Nucleus accumbens (tissue), 56 donors: ENCODE results near the gene SAMD7.
A peak's percentile ranks its signal among the peaks of the same experiment; 100 is the strongest.

ENCODE experiments used
- DNase-seq, 56 donors: peaks; one replicate each; lab custom pipeline; 2025; lab: John Stamatoyannopoulos, UW

SAMD7 gene

GRCh38 chr3:169907476-169907875 is 3.9 kb upstream of the SAMD7 start:
- no peak for DNase-seq

DNA sequence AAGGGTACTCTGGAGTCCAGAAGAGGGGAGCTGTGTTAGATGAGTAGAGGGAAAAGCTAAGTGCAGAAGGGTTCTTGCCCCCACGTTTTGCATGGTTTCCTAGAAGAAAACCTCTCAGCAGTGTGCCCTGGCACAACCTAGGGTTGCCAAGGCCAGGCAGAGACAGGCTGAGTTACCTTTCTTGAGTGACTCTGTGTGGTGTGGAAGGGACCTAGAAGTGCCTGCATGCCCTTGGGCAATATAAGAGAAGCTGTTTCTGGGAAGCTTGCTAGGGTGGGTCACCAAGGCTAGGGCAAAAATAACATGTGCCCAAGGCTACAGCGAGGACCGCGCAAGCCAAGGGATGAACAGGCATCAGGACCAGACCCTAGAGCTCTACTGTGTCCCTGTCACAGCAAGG is 3.4 kb upstream of the SAMD7 start:
- DNase-seq: no peak

GRCh38 chr3:169913323-169913722 is 2.0 kb downstream of the SAMD7 start:
- DNase-seq: no peak

GRCh38 chr3:169914321-169914720 is 2.9 kb downstream of the SAMD7 start:
- DNase-seq: no peak

- peak in 1 of 56 donors; percentile 22 for DNase-seq
Observed at GRCh38 chr3:169923189-169923588, 11.8 kb downstream of the SAMD7 start.

- no peak for DNase-seq
Observed at GRCh38 chr3:169923831-169924230, 12.5 kb downstream of the SAMD7 start.

DNA sequence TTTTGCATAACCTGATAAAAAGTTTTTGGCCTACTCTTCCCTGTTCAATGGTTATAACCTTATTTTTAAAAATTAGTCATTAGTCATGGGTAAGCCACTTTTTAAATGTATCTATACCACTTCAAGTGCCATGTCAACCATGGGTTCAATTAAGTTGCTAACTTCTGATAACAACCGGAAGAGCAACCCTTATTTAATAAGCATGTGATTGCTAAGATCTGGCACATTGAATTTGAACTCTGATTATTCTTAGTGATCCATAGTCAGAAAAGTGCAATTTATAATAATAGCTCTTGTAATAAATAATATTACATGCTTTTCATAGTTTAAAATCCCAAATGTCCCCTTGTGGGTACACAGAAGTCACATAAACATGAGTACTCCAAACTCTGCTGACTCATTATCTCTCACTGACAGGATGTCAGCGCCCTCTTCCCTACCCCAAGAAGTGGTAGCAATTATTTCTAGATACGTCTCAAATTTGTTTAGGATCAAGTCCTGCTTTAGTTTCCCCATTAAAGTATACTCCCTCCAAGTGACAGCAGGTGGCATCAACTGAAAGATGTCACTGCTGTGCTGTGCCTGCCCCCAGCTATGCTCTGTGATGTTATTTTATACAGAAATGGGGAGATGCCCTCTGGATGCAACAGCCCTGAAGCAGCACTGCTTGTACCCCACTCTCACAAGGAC is 18.6 kb downstream of the SAMD7 start:
- no peak for DNase-seq

DNA sequence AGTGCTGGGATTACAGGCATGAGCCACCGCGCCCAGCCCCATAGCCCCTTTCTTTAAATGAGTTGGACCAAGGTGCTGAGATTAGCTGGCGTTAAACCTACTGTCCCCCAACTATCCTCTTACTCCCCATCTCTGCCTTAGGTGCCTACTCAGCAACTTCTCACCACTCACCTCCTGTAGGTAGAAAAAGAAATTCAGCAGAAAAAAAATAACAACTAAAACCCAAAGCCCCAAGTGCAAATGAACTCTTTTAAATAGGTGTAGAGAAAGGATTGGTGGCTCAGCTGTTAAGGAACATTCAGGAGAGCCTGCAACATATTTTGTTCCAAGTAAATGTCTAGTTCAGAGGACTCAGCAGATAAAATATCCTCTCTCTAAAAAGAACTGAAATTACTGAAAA is 19.5 kb downstream of the SAMD7 start:
- DNase-seq: no peak

DNA sequence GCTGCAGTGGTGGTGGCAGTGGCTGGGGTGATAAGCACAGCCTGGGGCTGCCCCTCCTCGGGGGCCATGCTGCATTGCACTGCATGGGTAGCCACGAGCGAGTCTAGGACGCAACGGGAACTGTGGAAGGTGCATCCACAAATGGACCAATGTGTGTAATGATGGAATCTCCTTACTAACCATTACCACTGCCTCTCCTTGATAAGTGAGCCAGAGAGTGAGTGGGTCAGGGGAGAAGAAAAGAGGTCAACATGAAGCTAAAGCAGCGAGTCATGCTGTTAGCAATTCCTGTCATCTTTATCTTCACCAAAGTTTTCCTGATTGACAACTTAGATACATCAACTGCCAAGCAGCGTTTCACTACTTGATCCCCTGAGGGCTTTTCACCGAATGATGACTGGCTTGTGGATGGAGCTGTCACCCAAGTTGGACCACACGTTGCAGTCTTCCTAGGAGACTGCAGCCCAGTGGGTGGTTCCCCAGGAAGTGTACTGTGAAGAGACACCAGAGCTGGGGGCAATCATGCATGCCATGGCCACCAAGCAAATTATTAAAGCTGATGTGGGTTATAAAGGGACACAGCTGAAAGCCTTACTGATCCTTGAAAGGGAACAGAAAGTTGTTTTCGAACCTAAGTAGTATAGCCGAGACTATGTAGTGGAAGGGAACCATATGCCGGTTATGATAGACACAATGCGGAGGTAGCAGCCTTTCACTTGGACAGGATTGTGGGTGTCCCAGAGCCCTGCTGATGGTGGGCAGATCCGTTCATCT is 20.6 kb downstream of the SAMD7 start:
- DNase-seq: no peak

DNA sequence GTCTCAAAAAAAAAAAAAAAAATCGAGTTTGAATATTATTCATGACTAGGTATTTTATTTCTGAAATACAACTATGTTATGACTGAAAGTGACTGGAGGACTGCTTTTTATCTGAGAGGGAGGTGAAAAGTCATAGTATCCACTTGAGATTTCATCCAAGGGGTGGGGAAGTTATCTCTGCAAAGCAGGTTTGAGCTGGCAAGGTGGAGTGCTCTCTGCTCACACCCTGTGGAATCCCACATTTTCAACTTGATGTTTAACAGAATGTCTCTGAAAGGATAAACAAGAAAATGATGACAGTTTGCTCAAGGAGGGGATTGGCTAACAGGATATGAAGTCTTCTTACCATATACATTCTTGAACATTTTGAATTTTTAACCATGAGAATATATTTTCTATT is 27.9 kb downstream of the SAMD7 start:
- no peak for DNase-seq

DNA sequence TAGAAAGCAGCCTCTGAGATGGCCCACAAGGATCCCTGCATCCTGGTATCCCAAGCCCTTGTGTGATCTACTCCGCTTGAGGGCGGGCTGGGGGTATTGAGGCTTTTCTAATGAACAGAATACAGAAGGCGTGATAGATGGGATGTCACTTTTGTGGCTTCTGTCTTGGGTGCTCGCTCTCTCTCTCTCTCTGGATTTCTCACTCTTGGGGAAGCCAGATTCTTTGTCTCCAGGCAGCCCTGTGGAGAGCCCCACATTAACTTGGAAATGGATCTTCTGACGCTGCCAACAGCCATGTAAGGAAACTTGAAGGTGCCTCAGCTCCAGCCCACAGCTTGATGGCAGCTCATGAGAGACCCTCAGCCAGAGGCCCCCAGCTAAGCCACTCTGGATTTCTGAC is 28.4 kb downstream of the SAMD7 start:
- DNase-seq: no peak

DNA sequence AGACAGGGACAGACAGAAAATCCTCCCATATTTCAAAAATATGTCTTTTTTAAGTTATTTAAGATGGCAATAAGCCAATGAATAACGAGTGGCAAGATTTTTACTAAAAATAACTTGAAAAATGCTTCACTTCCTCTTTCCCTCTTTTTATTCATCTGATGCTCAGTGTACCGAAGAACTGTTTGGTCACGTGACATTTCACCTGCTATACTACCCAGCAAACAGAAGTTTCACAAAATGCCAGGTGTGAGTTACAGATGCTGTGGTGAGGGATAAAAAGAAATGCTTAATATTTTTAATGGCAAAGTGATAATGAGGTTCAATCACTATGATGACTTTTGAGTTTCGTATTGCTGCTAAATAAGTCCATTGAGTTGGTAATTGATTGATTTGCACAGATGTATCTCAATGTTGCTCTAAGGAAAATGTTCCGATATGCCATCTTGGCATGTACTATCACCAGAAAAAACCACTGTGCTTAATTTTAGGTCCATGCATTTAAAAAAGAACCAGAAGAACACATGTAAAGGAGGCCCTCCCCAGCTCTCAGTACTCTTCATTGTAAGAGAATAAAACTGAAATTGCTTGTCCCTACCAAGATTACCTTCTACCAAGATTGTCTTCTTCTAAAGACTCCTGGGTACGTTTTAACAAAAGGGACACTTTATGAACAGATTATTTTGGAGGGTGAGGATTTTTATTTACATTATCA is 29.3 kb downstream of the SAMD7 start:
- no peak for DNase-seq

GRCh38 chr3:169945313-169945712 is 33.9 kb downstream of the SAMD7 start:
- DNase-seq: no peak

GRCh38 chr3:169946336-169946735 is 35.0 kb downstream of the SAMD7 start:
- DNase-seq: no peak

DNA sequence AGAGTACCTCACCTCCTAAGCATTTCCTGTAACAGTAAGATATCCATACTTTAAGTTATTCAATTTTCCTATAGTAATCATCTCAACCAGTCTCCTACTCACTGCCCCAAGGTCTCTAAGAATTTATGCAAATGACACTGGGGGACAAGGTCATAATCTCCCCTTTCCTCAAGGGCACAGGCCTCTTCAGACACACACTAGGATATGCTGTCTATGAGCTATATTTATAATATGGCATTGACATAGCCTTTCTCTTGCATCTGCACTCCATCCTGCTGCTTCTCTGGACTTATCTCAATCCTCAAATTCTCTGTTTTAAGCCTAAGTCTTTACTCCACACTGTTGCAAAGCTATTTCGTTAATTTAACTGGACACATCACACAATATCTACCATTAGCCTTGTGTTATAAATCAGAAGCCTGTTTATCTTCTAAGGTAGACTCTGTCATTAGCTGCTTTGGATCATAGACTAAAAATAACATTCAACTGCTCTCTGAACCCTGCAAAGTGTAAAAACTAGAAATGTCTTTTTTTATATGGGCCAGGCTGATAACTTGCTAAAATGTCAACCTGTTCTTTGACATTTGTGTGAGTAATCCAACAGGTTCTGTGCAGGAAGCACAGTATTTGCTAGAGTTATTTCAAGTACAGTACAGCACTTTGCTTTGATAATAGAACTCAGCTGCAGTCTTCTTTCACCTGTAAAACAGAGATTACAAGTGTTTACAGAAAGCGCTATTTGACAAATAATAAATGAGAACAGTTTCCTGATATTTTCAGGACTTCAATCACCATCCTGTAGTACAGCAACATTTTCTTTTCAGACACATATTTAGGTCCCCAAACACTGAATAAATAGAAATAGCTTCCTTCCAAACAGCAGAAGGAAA is 37.4 kb downstream of the SAMD7 start:
- no peak for DNase-seq

- no peak for DNase-seq
Observed at GRCh38 chr3:169952045-169952444, 40.7 kb downstream of the SAMD7 start.

GRCh38 chr3:169953462-169954141 is 42.2 kb downstream of the SAMD7 start:
- no peak for DNase-seq

GRCh38 chr3:169954142-169954756 is 42.9 kb downstream of the SAMD7 start:
- peak in 4 of 56 donors; percentile 1 to 54 (median 8) for DNase-seq

DNA sequence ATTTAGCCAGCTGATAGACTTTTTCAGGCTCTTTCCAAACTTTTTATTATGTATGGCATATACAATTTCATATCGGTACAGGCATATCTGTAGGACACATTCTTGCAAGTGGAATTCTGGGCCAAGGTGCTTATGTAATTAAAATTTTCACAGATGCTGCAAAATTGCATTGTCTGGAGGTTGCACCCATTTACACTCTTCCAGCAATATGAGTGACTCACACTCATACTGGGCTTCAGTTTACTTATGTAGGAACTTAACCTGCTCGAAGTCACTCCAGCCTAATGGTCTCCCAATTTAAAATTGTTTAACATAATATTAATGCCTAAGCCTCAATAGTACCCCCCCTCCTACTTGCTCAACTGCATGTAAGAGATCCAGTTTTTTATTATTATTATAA is 44.0 kb downstream of the SAMD7 start:
- DNase-seq: no peak

- no peak for DNase-seq
Observed at GRCh38 chr3:169964176-169964575, 52.8 kb downstream of the SAMD7 start.
